NCI-H187 treated with DMSO at 0.1 percent for 48 hours (cell line): Measurements from ENCODE around the gene EHD1.
A peak's percentile ranks its signal among the peaks of the same experiment; 100 is the strongest.
"Not testable (repeated sequence)": the region's sequence is repeated elsewhere in the genome, so short reads cannot be mapped to it uniquely, and the experiment has no call there.

Source experiments
- DNase-seq: peaks from one replicate; lab custom pipeline; 2025; lab: John Stamatoyannopoulos, UW

The EHD1 gene

GRCh38 chr11:64856382-64857227 is 21.8 kb downstream of the EHD1 start:
- DNase-seq: no peak

- DNase-seq: no peak
Observed at GRCh38 chr11:64855596-64856304, 22.7 kb downstream of the EHD1 start.

DNA sequence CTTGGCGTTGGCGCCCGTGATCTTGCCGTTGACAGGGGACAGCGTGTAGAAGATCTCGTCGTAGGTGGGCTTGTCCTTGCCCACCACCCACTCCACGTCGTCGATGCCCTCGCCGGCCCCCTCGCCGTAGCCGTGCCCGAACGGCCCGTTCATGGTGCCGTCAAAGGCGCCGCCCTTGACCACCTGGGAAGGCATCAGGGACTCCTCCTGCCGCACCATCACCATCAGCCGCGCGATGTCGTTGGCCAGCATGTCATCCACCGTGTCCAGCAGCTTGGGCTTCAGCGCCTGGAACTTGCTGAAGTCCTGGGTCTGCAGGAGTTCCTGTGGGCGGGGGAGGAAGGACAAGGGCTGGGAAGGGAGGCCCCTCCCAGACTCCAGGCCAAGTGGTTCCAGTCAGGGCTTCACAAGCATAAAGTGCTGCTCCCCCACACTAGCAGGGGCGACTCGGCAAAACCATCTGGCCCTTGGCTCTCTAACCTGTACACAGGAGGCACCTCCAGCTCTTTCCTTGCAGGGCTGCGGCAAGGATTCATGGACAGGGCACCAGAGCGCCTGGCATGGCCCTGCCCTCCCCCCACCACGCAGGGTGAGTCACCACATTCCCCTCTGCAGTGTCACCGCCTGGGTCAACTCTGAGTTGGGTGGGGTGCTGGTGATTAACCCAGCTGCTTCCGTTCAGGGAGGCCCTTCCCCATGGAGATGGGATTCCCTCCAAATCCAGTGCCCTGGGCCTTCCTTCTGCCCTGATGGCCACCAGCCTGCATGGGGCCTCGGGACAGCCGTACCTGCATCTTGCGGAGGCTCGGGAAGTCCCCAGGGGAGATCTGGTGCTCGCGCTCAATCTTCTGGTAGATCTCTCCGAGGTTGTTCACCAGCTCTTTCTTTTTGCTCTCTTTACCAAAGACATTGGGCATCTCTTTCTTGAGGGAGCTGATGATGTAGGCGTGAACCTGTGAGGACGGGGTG is 23.6 kb downstream of the EHD1 start:
- no peak for DNase-seq

GRCh38 chr11:64854157-64854533 is 24.3 kb downstream of the EHD1 start:
- DNase-seq: no peak

DNA sequence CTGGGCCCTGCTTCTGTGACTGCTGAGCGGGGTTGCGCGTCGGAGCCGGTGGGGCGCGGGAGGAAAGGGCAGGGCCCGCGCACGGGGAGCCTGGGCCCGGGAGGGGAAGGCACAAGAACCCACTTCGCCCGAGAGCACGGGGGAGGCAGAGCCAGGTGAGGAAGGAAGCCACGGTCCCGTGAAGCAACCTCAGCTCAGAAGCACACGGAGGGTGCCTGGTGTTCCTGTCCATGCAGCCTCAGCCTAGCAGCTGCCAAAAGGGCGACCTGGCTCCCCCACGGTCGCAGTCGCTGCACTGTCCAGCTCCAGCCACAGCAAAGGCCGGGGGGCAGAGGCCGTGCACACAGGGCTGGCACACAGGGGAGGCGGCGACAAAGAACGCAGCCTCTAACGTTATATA is 24.7 kb downstream of the EHD1 start:
- DNase-seq: no peak

- no peak for DNase-seq
Observed at GRCh38 chr11:64852804-64853509, 25.5 kb downstream of the EHD1 start.

DNA sequence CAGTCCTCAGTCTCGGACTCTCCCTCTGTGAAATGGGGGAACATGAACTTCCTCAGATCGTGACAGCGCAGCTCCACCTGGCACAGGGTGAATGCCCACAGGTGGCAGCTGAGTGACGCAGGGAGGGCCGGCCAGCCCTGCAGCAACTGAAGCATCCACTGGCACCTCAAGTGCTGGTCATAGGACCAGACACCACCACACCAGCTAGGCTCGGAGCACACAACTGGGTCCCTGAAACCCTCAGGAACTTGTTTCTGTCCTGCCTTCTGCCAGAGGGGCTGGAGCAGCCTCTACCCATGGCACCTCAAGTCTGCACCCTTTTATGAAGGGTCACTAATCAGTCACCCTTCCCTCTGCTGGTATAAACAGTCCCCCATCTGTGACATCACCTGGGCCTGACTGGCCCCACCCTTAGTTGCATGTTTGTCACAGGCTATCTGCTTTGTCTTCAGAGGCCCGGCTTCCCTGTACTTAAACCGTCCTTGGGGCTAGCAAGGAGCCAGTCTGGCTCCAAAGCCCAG is 26.5 kb downstream of the EHD1 start:
- no peak for DNase-seq

GRCh38 chr11:64850979-64851567 is 27.3 kb downstream of the EHD1 start:
- DNase-seq: no peak

- DNase-seq: no peak
Observed at GRCh38 chr11:64849598-64850356, 28.6 kb downstream of the EHD1 start.

- no peak for DNase-seq
Observed at GRCh38 chr11:64848826-64849597, 29.4 kb downstream of the EHD1 start.

DNA sequence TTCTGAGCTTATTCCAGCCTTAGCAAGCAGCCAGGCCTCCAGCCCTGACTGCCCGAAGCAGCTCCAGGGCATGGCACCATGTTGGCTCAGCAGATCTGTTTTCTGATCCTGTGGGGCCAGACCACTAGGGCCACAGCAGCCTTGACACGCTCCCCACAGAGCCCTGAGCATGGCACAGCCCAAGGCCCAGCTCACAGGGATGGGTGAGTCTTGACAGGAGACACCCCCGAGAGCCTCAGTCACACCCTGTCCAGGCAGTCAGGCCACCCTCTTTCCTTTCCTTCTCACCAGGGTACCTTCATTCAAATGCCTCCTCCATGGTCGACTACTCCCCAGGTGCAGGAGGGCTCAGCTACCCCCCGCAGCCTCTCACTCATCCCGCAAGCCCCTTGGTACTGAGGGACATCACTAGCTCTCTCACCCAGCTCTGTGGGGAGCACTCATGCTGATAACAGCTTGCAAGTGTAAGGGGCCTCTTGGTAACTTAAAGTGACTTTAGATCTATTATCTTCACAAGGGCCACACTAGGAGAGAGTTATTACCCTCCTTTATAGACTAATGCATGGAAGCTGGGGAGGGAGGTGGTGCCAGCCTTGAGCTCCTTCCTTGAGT is 30.1 kb downstream of the EHD1 start:
- DNase-seq: no peak

DNA sequence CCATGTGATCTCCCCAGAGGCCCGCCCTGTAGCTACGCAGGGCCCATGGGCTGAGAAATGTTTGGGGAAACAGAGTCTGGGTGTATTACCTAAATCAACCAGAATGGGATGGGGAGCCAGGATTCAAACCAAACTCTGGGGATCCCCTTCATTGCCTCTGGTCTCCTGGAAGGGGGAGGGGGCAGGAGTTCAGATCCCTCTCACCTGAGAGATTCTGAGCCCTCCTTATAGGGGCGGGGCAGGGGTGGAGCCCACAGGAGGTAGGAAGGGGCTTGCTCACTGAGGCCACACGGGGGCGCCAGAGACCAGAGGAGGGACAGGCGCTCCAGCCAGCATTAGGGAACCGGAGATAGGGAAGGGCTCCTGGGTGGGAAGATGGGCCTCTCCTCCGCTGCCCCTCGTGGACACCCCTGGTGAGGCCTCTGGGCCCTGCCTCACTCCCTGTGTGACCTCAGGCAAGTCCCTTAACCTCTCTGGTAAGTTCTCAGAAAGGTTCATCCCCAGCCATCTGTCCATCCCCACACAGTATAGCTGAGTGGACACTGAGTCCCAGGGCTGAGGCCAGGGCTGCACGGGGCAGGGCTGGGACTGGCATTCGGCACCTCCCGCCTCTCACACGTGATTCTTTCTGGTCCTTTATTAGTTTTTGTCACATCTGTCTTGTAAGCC is 31.3 kb downstream of the EHD1 start:
- peak; percentile 61 for DNase-seq

DNA sequence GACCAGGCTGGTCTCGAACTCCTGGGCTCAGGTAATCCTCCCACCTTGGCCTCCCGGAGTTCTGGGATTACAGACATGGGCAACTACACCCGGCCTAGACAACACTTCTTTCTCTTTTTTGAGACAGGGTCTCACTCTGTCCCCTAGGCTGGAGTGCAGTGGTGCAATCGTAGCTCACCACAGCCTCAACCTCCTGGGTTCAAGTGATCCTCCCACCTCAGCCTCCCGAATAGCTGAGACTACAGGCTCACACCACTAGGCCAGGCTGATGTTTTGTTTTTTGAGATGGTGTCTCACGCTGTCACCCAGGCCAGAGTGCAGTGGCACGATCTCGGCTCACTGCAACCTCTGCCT is 32.7 kb downstream of the EHD1 start:
- DNase-seq: not testable (repeated sequence)

DNA sequence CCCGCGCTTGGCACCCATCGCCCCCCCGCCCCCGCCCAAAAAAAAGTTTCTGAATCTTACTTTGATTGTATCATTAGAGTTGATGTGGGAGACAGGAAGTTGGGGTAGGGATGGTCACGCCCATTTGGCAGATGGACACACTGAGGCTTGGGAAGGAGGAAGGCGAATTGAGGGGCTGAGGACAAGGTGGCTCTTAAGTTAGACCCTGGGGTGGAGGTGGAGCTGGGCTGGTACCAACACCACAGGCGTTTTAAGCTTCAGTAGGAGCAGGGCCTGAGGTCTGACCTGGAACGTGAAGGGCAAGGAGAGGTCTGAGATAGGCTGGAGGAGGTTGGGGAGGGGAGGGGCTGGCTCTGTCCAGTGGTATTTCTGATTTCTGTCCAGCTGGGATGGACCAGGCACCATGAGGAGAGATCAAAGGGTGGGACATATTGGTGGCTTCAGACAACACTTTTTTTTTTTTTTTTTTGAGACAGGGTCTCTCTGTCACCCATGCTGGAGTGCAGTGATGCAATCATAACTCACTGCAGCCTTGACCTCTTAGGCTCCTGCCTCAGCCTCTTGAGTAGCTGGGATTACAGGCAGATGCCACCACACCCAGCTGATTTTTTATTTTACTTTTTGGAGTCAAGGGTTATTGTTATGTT is 33.2 kb downstream of the EHD1 start:
- DNase-seq: no peak

- peak; percentile 43 for DNase-seq
Observed at GRCh38 chr11:64844330-64845128, 33.9 kb downstream of the EHD1 start, which contains the start of gene CDC42BPG. CDC42BPG (minus strand) TSS chr11:64844653; CDS start chr11:64844569, 84 bp downstream.

GRCh38 chr11:64843686-64844329 is 34.6 kb downstream of the EHD1 start:
- no peak for DNase-seq
